ENCODE data around the gene TMEM229B. TPM values are rescaled to one million over a fixed set of nuclear protein-coding genes. Genes with fewer than 3 reads are reported as not detected.

TMEM229B gene
- total RNA-seq, 2 donors from 2014 or later, result 1.1 to 1.5 TPM

GRCh38 chr14:67514203-67514607 lies 25.7 kb upstream of the TMEM229B start:
- H3K4me3 ChIP-seq (ENCODE audit: low read length), result peak overlapping the region; percentile 58
- Mint-ChIP-seq H3K27ac (peak overlapping the region; percentile 30), H3K4me1 (peaks cover 2% of the 10 kb centered on the region), H3K4me3 (peak overlapping the region; percentile 62), H3K36me3 (ENCODE audit: low read depth) (no peaks in the 10 kb centered on the region), H3K27me3 (ENCODE audit: insufficient read depth) (peaks cover 67% of the 10 kb centered on the region), H3K9me3 (no peaks in the 10 kb centered on the region)
- no peaks in the 10 kb centered on the region for H3K36me3 ChIP-seq (ENCODE audit: control insufficient read depth, insufficient read depth, low read length)
- H3K27ac ChIP-seq (ENCODE audit: low read depth, low read length), result no peak overlapping the region
- no peak for TF ChIP-seq CTCF (conservative IDR thresholded peaks at IDR 0.05)
- no peaks in the 10 kb centered on the region for H3K9me3 ChIP-seq (ENCODE audit: control insufficient read depth, low read length)
- H3K9ac ChIP-seq (ENCODE audit: extremely low read depth, low read length, poor library complexity, severe bottlenecking), result no peak overlapping the region
- peaks cover 79% of the 10 kb centered on the region for H3K27me3 ChIP-seq (ENCODE audit: control insufficient read depth, insufficient read depth, low read length, poor library complexity, severe bottlenecking)
- no peak for DNase-seq
- peaks cover 3% of the 10 kb centered on the region for H3K4me1 ChIP-seq (ENCODE audit: control insufficient read depth, insufficient read depth, low read length)
- 64 to 78% methylated on average over 7 to 9 of the region's 9 CpGs for WGBS, 2 experiments (ENCODE audit: insufficient coverage in 1 of 2, insufficient read length in 1 of 2)

DNA sequence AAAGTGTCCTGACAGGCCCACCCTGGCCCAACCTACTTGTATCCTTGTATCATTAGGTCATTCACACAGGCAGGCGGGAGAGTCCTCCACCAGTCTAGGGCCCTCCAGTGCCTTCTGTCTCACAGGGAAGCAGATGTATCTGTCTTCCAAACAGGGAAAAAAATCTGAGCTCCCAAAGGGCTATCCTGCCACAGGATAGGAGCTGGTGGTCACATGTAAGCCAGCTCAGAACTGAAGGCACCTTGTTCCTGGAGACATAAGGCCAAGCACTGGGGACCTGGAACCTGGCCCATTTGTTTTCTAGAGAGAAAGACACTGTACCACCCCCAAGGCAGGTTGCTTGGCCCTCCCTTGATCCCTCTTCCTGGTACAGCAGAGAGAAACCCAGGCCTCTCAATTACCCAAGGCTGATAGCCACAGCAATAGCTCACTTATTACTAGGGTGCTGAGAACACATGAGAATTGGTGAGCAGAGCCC lies 25.1 kb upstream of the TMEM229B start:
- no peak for DNase-seq
- Histone ChIP-seq H3K27ac (ENCODE audit: low read depth, low read length) (no peak overlapping the region), H3K9ac (ENCODE audit: extremely low read depth, low read length, poor library complexity, severe bottlenecking) (no peak overlapping the region), H3K4me3 (ENCODE audit: low read length) (no peak overlapping the region), H3K4me1 (ENCODE audit: control insufficient read depth, insufficient read depth, low read length) (peaks cover 3% of the 10 kb centered on the region), H3K27me3 (ENCODE audit: control insufficient read depth, insufficient read depth, low read length, poor library complexity, severe bottlenecking) (peaks cover 74% of the 10 kb centered on the region), H3K36me3 (ENCODE audit: control insufficient read depth, insufficient read depth, low read length) (no peaks in the 10 kb centered on the region), H3K9me3 (ENCODE audit: control insufficient read depth, low read length) (no peaks in the 10 kb centered on the region)
- no peaks in the 10 kb centered on the region for H3K9me3 Mint-ChIP-seq
- peaks cover 2% of the 10 kb centered on the region for H3K4me1 Mint-ChIP-seq
- no peak overlapping the region for H3K27ac Mint-ChIP-seq
- H3K4me3 Mint-ChIP-seq, result peak overlapping the region; percentile 62
- 83 to 97% methylated on average over 1 of the region's 1 CpG for WGBS, 2 experiments (ENCODE audit: insufficient coverage in 1 of 2, insufficient read length in 1 of 2)
- no peaks in the 10 kb centered on the region for H3K36me3 Mint-ChIP-seq (ENCODE audit: low read depth)
- H3K27me3 Mint-ChIP-seq (ENCODE audit: insufficient read depth), result peaks cover 63% of the 10 kb centered on the region
- TF ChIP-seq CTCF (conservative IDR thresholded peaks at IDR 0.05), result no peak

GRCh38 chr14:67512463-67513310 lies 24.2 kb upstream of the TMEM229B start:
- H3K4me1 Mint-ChIP-seq, result peaks cover 2% of the 10 kb centered on the region
- no peak overlapping the region for H3K4me3 Mint-ChIP-seq

More at GRCh38 chr14:67512463-67513310, 24.2 kb upstream of the TMEM229B start:
- Histone ChIP-seq H3K4me1 (ENCODE audit: control insufficient read depth, insufficient read depth, low read length) (peaks cover 3% of the 10 kb centered on the region), H3K4me3 (ENCODE audit: low read length) (no peak overlapping the region), H3K9ac (ENCODE audit: extremely low read depth, low read length, poor library complexity, severe bottlenecking) (no peak overlapping the region), H3K9me3 (ENCODE audit: control insufficient read depth, low read length) (no peaks in the 10 kb centered on the region), H3K27ac (ENCODE audit: low read depth, low read length) (no peak overlapping the region), H3K27me3 (ENCODE audit: control insufficient read depth, insufficient read depth, low read length, poor library complexity, severe bottlenecking) (peaks cover 64% of the 10 kb centered on the region), H3K36me3 (ENCODE audit: control insufficient read depth, insufficient read depth, low read length) (no peaks in the 10 kb centered on the region)
- DNase-seq, result no peak
- no peaks in the 10 kb centered on the region for H3K36me3 Mint-ChIP-seq (ENCODE audit: low read depth)
- peaks cover 56% of the 10 kb centered on the region for H3K27me3 Mint-ChIP-seq (ENCODE audit: insufficient read depth)
- H3K27ac Mint-ChIP-seq, result no peak overlapping the region
- 81 to 94% methylated on average over 7 to 8 of the region's 8 CpGs for WGBS, 2 experiments (ENCODE audit: insufficient coverage in 1 of 2, insufficient read length in 1 of 2)
- TF ChIP-seq CTCF (conservative IDR thresholded peaks at IDR 0.05), result no peak
- no peaks in the 10 kb centered on the region for H3K9me3 Mint-ChIP-seq
